Fibroblast of skin of right biceps (primary cell): ENCODE data around the gene LRP6.

Experiments
- DNase-seq: peaks from one replicate; pipeline ENCODE4 v3.0.0-alpha.2; 2013

Gene LRP6

DNA sequence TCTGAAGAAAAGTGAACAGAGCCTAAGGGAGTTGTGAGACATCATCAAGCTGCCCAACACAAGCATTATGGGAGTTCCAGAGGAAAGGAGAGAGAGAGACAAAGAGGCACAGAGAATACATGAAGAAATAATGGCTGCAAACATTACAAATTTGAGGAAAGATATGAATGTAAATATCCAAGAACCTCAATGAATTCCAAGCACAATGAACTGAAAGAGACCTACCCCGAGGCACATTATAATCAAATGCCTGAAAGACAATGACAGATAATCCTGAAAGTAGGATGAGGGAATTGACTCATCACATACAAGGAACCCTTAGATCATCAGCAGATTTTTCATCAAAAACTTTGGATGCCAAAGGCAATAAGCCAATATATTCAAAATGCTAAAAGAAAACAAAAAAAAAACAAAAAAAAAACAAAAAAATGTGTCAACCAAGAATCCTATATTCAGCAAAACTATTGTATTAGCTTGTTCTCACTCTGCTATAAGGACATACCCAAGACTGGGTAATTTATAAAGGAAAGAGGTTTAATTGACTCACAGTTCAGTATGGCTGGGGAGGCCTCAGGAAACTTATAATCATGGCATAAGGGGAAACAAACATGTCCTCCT, 158.3 kb downstream of the LRP6 start:
- no peak for DNase-seq

DNA sequence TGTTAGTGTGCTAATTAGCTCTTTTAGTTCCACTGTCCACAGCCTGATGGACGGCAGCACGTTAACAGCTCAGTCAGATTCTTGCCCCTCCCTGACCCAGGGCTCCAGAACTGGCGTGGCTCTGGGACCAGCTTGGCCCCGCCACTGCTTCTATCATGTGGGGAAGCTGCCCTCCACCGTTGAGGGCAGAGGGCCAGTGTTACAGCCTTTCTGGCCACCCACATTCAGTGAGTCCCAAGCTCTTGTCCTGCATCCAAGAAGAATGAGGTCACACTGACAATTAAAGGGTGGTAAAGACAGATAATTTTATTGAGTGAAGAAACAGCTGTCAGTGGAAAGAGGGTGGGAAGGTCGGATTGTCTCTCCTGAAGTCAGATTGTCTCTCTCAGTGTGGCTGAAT, 159.2 kb downstream of the LRP6 start:
- DNase-seq, result no peak

DNA sequence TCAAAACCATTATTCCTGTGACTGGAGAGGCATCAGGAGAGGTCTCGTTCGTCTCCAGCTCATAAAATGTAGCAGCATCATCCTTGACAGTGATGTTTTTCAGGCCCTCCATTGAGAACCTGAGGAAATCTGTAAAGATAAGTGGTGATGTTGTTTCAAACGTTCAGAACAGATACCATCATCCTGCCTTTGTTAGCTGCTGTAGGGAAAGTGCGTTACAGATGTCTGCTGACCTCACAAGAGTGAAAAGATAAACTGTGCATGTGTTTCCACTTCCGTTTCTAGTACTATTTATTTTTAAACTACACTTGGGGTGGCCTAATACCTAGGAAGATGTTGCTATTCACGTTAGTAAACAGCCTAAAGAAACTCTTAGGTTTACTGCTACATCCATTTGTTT, 167.7 kb downstream of the LRP6 start:
- DNase-seq, result no peak

DNA sequence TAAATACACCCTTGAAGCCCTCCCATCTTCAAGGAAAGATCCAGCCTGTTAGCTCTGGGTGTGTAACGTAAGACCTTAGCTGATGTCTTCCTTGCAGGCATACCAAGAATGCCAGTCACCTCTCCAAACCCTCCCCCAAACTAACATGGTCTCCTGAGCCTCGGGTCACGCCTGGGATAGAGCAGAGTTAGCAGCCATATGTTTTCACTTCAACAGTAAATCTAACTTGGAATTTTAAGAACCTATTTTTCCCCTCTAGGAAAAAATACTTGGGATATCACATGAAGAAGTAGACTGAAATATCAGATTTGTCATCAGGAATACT, 168.2 kb downstream of the LRP6 start:
- peak; percentile 57 for DNase-seq

DNA sequence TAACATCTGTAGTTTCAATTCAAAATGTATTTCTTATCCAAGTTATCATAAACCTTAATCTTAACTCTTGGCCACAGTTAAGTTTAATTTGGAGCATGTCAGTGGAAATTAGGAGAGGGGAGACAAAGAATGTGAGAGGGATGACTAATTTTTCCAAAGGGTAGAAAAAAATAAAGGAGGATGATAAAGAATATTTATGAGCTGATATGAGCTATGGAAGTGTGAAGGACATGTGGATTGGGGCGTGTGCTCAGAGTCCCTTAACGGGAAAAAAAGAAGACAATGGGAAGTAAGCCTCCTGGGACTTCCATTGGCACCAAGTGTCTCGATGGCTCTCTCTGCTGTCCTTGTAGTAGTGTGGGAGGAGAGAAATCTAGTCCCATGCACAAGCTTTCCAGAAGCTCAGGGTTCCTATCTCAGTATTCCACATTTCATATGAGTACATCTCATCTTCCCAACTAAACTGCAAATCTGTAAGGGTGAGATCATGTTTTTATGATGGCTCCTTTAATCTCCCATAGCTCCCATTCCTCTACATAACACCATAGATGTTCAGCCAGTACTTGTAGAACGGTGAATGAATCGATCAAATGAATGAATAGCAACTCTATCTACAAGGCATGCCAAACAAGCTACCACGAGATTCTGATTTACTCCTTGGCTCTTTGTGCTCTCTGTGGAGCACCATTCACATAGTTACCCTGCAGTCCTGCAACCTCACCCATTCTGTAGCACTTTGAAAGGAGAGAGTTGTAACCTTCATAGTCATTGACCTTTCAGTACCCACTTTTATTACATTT, 168.8 kb downstream of the LRP6 start:
- no peak for DNase-seq

DNA sequence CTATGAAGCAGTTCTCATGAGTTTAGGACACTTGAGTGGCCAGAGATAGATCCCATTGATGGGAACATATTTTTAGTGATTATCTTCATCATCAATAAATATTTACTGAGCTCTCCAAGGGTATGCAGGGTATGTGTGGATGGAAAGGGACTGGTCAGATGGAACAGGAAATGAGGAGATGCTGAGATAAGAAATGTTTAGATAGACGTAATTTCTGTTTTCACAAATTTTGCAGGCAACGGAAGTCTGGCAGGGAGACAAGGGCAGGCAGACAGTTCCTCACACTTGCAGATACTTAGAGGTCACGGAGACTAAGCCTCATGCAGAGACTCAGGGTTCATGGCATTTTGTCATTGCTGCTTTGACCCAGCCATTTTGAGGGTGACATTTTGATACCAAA, 171.8 kb downstream of the LRP6 start:
- no peak for DNase-seq

DNA sequence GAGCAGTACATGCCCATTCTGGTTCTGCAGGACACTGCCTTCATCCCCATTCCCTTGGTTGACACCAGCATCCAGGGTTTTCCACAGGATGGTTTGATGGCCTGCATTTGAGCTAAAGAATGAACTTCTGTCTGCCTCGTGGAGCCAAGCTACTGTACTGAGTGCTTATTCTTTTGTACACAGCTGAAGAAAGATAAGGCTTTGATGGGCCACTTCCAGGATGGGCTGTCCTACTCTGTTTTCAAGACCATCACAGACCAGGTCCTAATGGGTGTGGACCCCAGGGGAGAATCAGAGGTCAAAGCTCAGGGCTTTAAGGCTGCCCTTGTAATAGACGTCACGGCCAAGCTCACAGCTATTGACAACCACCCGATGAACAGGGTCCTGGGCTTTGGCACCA, 172.4 kb downstream of the LRP6 start:
- no peak for DNase-seq

DNA sequence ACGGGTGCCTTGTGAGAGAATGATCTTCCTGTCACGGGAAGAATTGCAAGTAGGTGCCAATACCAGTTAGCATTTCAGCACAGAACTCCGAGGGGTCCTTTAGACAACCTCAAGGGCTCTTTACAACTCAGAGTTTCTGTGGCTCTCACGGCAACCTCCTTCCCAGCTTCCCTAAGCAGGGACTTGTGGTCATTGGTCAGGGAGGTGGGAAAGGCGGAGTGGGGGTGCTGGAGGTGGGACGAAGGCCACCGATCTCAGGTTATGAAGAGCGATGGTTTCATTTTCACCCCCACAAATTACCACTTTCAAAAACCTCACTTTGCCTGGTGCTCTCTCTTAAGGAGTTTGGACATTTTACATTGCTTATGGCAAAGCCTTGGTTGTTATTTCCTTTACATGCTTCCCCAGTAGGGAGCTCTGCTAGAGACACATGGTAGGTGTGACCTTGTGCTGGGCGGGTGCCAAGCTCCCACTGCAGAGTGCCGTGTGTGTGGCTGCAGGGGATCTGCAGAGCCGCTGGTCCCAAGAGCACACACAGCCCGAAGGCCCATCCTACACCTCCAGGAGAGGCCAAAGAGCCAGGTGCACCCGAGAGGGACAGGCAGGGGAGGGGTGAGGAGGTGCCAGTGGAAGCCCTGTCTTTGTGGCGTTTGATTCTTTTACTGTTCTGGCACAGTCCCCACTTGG, 174.7 kb downstream of the LRP6 start:
- peak; percentile 10 for DNase-seq

DNA sequence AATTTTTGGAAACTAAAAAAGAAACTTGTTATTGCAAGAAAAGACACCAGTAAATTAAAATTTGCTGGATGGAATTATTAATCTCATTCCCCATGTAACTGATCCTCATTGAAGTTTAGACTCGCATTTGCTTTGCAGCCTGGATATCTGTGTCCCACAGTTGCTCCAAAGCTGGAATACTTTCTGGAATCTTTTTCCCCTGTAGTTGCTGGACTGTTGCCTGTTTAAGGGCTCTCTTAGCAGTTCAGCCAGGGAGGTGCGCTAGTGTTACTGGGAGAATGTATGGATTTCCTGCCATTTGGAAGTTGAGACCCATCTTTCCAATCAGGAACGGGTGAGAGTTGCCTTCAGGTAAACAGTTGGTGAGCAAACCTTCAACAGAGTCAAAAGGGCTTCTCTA, 175.8 kb downstream of the LRP6 start:
- no peak for DNase-seq

DNA sequence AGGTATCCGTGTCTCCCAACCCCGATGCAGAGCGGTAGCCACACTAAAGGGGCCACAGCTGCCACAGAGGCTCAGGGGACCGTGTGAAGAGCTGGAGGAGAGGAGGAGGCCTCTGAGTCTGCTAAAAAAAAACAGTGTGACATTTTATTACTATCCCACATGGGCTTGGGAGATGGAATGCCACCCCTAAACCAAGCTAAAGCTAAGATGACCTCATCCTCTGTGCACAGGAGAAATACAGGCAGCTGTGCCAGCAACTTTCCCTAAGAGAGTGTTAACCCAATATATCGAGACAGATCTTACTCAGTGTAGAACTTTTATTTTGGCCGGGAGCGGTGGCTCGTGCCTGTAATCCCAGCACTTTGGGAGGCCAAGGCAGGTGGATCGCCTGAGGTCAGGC, 178.1 kb downstream of the LRP6 start:
- DNase-seq, result no peak

DNA sequence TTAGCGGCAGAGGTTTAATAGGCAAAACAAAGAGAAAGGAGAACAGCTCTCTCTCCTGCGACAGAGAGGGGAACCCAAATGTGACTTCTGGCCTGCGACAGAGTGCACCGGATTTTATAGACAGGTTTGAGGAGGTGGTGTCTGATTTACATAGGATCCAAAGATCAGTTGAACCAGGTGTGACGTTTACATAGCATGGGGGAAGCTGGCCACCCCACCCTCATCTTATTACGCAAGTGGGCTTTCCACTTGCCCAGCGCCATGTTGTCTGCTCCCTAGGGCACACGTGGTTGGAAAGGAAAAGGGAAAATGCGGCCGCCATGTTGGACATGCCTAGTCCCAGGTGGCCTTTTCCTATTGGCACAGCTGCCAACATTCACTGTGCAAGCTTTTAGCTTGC, 178.7 kb downstream of the LRP6 start:
- DNase-seq, result no peak

DNA sequence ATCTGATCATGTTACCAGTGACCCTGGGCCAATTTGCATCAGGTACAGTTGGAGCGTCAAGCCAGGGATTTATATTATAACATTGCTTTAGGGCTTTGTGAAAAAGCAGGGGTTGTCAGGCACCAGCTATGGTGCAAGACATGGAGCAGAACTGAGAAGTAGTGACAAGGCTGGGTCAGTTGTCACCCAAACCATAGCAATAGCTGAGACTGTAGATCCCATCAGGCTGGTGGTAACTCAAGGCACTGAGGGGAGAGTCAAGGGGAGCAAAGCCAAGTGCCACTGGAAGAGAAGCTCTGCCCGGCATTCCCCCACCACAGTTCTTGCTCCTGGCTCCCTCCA, 179.2 kb downstream of the LRP6 start:
- DNase-seq, result no peak

DNA sequence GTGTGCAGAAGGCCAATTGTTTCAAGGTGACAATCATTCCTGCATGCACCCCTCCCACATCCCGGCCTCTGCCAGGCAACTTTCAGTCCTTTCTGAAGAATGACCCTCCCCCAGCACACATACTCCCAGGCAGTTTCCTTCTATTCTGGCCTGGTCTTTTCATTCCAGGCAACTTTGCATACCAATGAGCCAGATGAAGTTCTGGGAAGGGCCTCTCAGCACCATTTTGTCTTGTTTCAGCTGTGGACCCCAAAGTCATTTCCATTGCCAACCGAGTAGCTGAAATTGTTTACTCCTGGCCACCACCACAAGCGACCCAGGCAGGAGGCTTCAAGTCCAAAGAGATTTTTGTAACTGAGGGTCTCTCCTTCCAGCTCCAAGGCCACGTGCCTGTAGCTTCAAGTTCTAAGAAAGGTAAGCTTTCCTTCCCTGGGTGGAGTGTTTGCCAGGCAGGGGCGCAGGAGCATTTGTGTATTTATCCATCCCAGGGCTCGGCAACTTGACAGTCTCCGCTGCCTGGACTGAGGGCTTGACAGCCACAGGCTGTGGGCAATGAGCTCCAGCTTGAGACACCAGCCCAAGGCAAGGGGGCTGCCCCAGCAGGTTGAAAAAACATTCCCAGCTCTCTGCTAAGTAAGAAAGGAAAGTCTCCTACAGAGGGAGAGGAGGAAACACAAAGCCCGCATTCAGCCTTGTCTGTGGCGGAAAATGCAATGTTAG, 179.7 kb downstream of the LRP6 start:
- no peak for DNase-seq

DNA sequence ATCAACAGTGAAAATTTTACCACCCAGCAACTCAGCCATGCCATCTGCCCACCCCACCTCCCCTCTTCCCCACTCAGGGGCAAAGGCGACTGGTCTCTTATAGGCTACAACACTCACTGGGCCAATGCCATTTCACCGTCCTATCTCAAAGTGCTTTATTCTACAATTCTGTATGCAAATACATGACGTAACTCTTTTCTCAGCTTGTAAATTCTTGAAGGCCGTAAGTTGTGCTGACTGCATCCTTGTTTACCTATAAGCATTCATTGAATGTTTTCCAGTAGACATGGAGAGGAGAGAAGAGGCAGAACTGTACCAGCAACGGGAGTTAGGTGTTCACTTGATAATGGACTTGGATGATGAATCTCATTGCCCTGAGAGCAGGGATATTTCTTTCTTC, 180.5 kb downstream of the LRP6 start:
- no peak for DNase-seq

DNA sequence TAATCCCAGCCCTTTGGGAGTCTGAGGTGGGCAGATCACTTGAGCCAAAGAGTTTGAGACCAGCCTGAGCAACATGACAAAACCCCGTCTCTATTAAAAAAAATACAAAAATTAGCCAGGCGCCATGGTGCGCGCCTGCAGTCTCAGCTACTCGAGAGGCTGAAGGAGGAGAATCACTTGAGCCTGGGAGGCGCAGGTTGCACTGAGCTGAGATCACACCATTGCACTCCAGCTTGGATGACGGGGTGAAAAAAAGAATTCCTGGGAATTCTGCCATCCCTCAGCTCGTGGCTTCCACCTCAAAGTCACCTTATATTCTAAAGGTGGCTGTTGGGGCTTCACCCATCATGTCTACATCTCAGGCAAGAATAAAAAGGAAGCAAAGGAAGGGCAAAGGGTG, 183.2 kb downstream of the LRP6 start:
- no peak for DNase-seq

DNA sequence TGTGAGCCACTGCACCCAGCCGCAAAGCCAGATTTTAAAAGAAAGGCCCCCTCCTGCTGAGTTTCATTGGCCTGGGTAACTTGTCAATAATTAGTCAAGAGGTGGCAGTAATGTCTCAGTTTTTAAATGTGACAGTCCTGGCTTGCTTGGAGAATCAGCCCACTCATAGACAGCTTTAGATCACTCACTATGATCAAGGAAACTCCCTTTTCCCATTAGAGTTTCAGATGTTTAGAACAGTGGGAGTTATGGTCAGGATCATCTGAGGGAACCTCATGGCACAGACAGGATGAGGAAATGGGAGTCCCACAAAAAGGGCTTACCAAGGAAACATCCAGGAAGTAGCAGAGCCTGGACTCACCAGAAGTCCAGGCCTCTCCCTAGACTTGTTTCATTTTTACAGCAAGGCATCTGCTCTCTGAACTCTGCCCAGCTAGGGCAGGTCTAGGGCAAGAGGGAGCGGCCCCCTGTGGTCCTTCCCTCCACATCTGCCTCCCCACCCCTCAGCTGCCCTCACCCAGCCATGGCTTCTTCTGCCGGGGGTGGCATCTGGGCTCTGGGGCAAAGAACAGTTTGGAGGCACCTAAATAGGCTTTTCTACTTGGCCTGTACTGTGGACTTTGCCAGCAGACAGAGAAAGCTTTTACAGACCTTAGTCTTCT, 184.9 kb downstream of the LRP6 start:
- DNase-seq, result peak; percentile 56

DNA sequence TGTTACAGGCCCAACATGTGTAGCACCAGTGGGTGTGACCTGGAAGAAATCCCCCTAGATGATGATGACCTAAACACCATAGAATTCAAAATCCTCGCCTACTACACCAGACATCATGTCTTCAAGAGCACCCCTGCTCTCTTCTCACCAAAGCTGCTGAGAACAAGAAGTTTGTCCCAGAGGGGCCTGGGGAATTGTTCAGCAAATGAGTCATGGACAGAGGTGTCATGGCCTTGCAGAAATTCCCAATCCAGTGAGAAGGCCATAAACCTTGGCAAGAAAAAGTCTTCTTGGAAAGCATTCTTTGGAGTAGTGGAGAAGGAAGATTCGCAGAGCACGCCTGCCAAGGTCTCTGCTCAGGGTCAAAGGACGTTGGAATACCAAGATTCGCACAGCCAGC, 187.6 kb downstream of the LRP6 start:
- DNase-seq, result peak; percentile 63

DNA sequence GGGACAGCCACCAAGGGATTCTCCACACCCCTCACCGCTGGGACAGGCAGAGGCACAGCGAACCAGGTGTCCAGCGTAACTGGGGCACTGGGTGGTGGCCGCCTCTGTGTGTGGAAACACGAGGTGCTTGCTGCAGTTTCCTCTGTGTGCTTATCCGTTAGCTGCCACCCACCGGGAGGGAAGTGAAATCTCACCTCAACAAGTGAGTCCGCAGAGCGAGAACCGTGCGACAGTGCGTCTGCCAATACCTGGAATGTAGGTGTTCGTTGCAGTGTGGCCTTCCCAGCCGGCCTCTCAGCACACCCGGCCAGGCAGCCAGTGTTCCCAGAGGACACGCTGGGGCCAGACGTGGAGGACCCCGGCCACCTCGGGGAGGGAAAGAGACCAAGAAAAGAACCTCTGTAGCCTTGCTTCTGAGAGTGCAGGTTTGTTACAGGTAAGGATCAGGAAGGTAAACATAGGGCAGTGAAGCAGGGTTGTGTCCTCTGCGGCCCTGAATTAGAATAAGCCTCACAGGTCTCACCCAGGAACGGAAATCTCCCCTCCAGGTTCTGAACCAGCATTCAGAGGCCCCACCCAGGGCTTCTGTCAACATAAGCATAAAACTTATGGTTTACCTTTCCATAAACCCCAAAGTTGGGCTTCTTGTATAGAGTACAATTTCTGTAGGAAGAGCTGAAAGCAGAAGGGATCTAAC, 194.6 kb downstream of the LRP6 start:
- no peak for DNase-seq

DNA sequence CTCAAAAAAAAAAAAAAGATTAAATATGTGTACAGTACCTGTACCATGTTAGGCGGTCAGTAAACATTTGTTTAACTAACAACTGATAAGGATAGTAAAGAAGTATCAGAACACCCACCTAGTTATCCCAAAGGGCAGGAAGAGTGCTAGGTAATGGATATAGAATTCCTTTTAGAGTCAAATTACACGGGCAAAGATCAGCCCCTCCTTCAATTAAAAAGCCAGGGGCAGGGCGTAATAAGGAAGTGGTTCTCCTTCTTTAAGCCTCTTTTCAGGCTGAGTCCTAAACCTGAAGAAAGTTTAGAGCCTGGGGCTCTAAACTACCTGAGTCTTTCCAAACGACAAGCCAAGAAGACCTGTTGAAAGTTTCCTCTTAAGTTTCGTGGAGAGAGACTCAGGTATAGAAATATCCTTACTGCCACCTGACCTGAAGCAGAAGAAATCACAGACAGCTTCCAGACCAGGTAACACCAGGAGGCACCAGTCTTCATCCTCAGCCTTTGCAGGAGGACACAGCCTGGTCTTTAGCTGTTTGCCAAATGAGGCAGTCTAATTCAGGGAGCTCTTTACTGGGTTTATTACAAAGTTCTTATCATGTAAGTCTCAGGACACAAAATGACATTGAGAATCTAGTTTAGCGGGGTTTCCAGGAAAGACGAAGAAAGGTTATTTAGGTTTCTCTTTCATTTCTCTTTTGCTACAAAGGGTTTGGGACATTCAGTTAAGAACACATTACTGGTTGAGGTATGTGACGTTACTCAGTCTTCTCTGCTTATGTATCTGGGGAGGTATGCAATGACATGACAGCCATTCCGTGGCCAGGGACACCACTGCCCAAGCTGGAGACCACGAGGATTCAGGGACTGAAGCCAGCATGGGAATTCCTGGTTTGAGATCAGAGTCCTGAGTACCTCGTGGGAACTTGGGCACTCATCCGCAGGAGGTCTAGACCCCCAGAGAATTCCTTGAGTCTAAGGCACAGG, 195.9 kb downstream of the LRP6 start, which contains the start of gene BCL2L14:
TSS of gene BCL2L14 (plus strand) at position 266 of the 983 bp plus-strand sequence. CDS start 8,367 bp downstream, outside the sequence.
- peak; percentile 11 for DNase-seq

DNA sequence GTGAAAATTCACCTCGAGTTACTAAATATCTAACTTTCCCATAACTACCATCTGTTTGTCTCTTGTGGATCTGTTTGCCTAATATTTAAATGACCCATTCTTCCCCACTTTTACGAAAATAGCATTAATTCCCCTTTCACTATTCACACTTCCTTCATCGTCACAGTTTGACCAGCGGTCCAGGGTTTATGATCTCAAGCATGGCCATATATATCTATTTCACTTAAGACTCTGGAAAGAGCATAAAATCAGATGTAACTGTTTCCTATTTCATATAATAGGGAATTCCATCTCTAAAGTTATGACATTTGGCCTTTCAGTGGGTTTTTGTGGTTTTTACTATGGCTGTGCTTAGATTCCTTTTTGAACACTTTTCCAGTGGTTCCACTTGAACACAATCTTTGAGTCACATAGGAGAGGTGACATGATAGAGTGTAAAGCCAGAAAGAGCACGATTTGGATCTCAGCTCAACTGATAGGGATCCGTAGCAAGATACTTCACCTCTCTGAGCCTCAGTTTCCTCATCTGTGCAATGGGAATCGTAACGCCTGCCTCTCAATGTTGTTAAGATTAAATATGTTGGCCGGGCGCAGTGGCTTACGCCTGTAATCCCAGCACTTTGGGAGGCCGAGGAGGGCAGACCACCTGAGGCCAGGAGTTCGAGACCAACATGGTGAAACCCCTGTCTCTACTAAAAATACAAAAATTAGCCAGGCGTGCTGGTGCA, 196.9 kb downstream of the LRP6 start:
- no peak for DNase-seq

DNA sequence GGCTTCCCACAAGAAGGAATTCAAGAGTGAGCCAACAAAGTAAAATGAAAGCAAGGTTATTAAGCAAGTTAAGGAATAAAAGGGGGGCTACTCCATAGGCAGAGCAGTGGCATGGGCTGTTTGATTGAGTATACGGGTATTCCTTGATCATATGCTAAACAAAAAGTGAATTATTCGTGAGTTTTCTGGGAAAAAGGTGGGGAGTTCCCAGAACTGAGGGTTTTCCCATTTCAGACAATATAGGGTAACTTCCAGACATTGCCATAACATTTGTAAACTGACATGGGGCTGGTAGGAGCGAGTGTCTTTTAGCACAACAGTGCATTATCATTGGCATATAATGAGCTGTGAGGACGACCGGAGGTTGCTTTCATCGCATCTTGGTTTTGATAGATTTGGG, 198.1 kb downstream of the LRP6 start:
- DNase-seq, result no peak
